ENCODE results near the gene NANOS3. TPM values are rescaled to one million over a fixed set of nuclear protein-coding genes. Genes with fewer than 3 reads are reported as not detected.

Gene NANOS3
- total RNA-seq, 1 donor from 2014 or later: 3.5 TPM

DNA sequence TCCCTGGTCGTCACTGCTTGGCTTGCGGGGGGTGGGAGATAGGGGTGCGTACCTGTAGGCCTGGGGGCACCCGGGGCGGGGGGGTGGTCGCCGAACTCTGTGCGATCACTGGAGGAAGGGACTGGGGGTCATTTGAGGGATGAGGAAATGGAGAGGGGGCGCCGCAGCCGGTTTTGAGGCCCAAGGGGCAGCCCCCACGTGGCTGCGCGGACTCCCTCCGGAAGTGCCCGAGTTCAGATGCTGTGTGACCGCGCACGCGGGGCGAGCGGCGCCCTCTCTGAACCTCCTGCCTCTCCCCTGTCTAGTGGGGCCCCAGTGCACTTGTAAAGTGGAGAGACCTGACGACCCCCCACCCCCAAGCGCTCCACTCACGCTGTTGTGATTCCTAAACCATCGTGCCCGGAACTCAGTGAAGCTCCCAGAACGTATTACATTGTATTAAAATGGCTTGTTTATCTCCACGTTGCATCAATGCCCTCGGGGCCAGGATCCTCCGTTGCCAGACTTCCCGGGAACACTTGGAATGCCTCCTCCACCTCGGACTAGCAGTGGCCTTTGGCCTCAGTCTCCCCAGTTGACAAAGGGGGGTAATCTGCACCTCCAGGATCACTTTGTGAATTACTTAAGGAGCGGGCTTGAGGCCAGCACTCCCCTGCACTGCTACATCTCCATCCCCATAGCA, 3.0 kb upstream of the NANOS3 start:
- Mint-ChIP-seq H3K4me3 (ENCODE audit: unreplicated experiment) (no peak overlapping the region), H3K4me1 (ENCODE audit: unreplicated experiment) (peaks cover 7% of the 10 kb centered on the region), H3K27me3 (ENCODE audit: unreplicated experiment) (no peaks in the 10 kb centered on the region), H3K27ac (ENCODE audit: unreplicated experiment) (no peak overlapping the region), H3K36me3 (ENCODE audit: unreplicated experiment) (no peaks in the 10 kb centered on the region), H3K9me3 (ENCODE audit: unreplicated experiment) (no peaks in the 10 kb centered on the region)
- no peak for DNase-seq (ENCODE audit: extremely low spot score, unreplicated experiment)
- TF ChIP-seq, protein P1, sequence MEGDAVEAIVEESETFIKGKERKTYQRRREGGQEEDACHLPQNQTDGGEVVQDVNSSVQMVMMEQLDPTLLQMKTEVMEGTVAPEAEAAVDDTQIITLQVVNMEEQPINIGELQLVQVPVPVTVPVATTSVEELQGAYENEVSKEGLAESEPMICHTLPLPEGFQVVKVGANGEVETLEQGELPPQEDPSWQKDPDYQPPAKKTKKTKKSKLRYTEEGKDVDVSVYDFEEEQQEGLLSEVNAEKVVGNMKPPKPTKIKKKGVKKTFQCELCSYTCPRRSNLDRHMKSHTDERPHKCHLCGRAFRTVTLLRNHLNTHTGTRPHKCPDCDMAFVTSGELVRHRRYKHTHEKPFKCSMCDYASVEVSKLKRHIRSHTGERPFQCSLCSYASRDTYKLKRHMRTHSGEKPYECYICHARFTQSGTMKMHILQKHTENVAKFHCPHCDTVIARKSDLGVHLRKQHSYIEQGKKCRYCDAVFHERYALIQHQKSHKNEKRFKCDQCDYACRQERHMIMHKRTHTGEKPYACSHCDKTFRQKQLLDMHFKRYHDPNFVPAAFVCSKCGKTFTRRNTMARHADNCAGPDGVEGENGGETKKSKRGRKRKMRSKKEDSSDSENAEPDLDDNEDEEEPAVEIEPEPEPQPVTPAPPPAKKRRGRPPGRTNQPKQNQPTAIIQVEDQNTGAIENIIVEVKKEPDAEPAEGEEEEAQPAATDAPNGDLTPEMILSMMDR (IDR thresholded peaks at IDR 0.05): no peak

DNA sequence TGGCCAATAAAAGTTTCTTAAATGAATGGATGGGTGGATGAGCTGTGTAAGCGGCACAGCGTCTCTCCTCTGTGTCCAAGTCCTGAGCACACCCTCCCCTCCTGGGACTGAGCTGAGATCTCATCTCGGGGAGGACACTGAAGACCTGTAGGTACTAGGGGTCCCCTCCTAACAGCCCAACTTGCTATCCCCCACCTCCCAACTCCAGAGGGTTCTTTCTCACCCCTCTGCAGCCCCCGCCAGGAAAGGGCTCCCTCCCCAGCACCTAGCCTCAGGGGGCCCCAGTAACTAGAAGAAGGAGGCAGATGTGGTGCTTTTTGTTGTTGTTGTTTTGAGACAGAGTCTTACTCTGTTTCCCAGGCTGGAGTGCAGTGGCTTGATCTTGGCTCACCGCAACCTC, 1.1 kb upstream of the NANOS3 start:
- DNase-seq (ENCODE audit: extremely low spot score, unreplicated experiment): no peak
- peaks cover 19% of the 10 kb centered on the region for H3K4me1 Mint-ChIP-seq (ENCODE audit: unreplicated experiment)
- no peaks in the 10 kb centered on the region for H3K9me3 Mint-ChIP-seq (ENCODE audit: unreplicated experiment)

GRCh38 chr19:13877303-13877702, 369 bp downstream of the NANOS3 start:
- no peak overlapping the region for H3K4me3 Mint-ChIP-seq (ENCODE audit: unreplicated experiment)
- no peak for DNase-seq (ENCODE audit: extremely low spot score, unreplicated experiment)
- H3K9me3 Mint-ChIP-seq (ENCODE audit: unreplicated experiment): no peaks in the 10 kb centered on the region
- TF ChIP-seq, protein P1 (IDR thresholded peaks at IDR 0.05): no peak
- H3K36me3 Mint-ChIP-seq (ENCODE audit: unreplicated experiment): no peaks in the 10 kb centered on the region
- H3K27me3 Mint-ChIP-seq (ENCODE audit: unreplicated experiment): no peaks in the 10 kb centered on the region
- H3K4me1 Mint-ChIP-seq (ENCODE audit: unreplicated experiment): peaks cover 34% of the 10 kb centered on the region
- no peak overlapping the region for H3K27ac Mint-ChIP-seq (ENCODE audit: unreplicated experiment)

More for the DNA sequence above, 1.1 kb upstream of the NANOS3 start:
- Mint-ChIP-seq H3K27ac (ENCODE audit: unreplicated experiment) (no peak overlapping the region), H3K4me3 (ENCODE audit: unreplicated experiment) (no peak overlapping the region), H3K36me3 (ENCODE audit: unreplicated experiment) (no peaks in the 10 kb centered on the region), H3K27me3 (ENCODE audit: unreplicated experiment) (no peaks in the 10 kb centered on the region)
- TF ChIP-seq, protein P1 (IDR thresholded peaks at IDR 0.05): no peak

- Mint-ChIP-seq H3K4me3 (ENCODE audit: unreplicated experiment) (peak overlapping the region; percentile 32), H3K27me3 (ENCODE audit: unreplicated experiment) (no peaks in the 10 kb centered on the region)
- DNase-seq (ENCODE audit: extremely low spot score, unreplicated experiment): peak; percentile 99
These were observed 3.4 kb downstream of the NANOS3 start for GRCh38 chr19:13880059-13881043.

More at GRCh38 chr19:13880059-13881043, 3.4 kb downstream of the NANOS3 start:
- Mint-ChIP-seq H3K4me1 (ENCODE audit: unreplicated experiment) (peaks cover 34% of the 10 kb centered on the region), H3K27ac (ENCODE audit: unreplicated experiment) (peak overlapping the region; percentile 93), H3K36me3 (ENCODE audit: unreplicated experiment) (no peaks in the 10 kb centered on the region), H3K9me3 (ENCODE audit: unreplicated experiment) (no peaks in the 10 kb centered on the region)
- TF ChIP-seq, protein P1 (IDR thresholded peaks at IDR 0.05): peak; percentile 100
